Activated CD4-positive, alpha-beta T cell treated with anti-CD3 and anti-CD28 coated beads, Interleukin-2, amount 50 U/mL, for 4 hours (primary cell): ENCODE measurements around the gene FRMPD1.

Source experiments
- DNase-seq, 2 experiments: peaks; one replicate each; pipeline ENCODE4 v3.0.0-alpha.2; 2020

The FRMPD1 gene

GRCh38 chr9:37683531-37684371, 33.0 kb downstream of the FRMPD1 start:
- no peak for DNase-seq

DNA sequence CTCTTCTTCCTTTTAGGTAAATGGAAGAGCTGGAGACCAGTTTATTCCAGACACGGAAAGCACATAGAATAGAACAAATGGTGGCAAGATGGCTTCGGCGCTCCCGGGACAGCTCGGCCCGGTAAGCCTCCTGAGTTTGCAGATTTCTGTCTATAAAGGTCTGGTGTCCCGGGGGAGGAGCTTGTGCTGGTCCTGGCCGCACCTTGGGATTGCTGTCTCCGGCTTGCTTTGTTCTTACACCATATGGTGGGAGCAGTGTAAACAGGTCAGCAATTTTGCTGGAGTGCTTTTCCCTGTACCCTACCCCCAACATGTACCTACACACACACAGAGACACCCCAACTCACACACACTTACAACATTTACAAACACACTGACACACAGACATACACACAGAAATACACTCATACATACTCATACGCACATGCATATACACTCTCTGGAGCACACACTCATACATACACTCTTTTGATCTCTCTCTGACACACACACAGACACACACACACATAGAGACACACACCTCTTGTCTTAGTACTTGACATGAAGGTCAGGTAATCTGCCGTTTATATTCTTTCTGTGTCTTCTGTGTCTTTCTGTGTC, 42.0 kb downstream of the FRMPD1 start:
- no peak for DNase-seq

DNA sequence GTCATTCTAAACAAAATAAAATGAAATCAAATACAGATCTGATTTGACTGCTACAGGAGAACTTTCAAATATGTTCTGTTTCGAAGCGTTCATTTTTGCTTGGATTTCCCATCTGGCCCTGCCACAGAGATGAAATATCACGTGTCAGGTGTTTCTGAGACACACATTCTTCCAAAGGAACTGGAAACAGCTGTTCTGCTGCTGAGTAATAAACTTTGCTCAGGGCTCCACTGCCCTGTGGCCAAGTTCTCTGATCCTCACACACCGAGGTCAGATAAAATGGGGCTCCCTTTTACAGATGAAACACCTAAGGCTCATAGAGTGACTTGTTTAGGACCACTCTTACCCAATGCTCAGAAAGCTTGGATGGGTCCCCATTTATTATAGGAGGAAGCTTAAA, 42.5 kb downstream of the FRMPD1 start:
- DNase-seq = no peak

- DNase-seq = no peak
Observed at GRCh38 chr9:37694355-37694754, 43.6 kb downstream of the FRMPD1 start.

GRCh38 chr9:37696528-37696927, 45.8 kb downstream of the FRMPD1 start:
- no peak for DNase-seq

DNA sequence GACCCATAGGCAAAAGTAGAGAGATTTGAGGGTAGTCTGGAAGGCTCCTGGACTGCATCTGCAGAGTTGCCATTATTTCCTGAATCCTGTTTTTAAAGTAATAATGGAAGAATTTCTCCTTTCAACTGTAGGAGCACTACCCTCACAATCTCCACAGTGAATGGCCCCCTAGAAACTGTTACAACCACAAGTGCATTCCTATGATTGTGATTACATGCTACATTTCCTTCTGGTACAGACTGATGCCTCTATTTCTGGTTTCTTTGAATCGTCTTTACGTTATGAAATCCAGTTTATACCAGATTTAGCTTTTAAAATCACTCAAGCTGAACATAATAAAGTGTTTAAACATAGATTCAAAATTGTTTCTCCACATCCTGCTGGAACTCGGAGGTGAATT, 49.4 kb downstream of the FRMPD1 start:
- no peak for DNase-seq

DNA sequence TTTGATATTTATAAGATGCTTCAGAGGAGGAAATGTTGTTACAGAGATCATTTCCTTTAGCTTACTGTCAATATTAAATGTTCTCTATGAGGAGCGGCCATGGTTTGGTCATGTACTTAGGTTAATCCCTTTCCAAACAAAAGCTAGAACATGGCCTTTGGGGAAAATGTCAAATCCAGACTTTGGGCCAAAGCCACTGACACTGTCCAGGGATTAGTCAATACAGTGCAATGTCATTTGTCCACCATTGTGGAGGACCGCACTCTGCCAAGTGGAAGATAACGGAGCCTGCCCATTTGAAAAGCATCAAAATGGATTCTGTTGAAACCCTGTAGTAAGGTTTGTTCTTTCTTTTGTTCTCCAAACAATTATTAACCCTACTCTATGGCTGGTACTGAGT, 50.1 kb downstream of the FRMPD1 start:
- no peak for DNase-seq

- DNase-seq = no peak
Observed at GRCh38 chr9:37705787-37706186, 55.0 kb downstream of the FRMPD1 start.

DNA sequence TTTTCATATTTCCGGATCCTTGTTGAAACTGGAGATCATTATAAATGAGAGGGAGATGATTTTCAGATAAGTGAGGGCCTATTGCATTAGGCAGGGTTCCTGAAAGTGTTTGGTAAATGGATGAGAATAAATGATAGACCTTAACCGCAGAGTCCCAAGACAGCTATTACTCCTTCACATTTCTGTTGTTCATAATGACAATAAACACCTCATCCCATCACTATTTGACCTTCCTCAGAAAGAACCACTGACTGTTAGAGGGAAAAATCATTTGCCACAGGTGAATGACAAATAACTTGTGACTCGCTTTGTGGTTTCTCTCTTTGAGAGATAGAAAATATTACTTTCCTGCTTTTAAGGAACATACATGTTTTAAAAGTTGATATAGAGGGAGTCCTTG, 55.5 kb downstream of the FRMPD1 start:
- no peak for DNase-seq

DNA sequence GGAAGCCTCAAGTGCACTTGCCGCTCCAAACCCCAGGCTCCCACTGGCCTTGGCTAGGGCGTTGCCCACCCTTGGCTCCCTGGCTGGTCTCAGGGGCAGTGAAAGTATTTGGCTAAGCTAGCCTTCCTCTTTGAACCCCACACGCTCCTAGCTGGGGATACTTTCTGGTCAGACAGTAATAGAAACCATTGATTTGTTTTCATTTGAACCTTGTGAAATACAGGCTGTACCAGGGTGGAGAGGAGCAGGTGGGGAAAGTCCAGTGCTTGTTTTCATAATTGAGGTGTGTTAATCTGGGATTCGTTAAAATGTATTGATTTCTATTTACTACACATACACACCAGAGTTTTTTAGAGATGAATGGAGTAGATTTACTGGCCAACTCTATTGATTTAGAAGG, 57.0 kb downstream of the FRMPD1 start:
- DNase-seq = no peak

DNA sequence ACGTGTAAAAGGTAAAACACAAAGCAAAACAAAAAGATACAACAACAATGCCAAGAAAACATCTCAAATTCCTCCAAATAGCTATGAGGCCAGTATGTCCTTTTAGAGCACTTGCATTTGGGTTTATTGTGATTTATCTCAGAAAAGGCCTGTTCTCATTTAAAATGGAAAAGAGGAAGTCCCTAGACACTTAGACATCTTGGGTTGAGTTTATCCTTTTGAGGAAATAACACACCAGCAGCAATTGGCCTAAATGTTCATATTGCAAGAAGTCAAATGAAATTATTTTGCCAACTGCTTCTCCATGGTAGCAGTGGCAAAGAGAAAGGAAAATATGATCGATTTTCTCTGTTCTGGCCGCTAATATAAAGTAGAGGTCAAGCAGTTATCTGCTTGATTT, 59.3 kb downstream of the FRMPD1 start:
- no peak for DNase-seq

DNA sequence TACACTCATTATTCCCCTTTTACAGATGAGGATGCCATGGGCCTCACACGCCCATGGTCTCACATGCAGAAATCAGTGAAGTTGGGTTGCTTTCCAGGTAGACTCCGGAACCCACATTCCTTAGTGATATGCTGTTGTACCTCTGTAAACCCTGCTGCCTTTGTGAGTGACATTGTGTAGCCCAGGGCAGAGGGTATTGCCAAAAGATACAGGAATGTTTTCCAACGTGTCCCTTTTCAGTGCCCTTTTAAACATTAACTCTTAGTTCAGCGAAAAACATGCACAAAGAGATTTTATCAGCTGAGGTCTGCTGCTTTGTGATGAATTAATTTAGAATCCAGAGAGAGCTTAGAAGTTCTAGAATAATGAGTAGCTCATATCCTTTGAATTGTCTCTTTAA, 64.5 kb downstream of the FRMPD1 start:
- no peak for DNase-seq

GRCh38 chr9:37715991-37716505, 65.3 kb downstream of the FRMPD1 start:
- DNase-seq = no peak

- no peak for DNase-seq
Observed at GRCh38 chr9:37719526-37719925, 68.8 kb downstream of the FRMPD1 start.

- DNase-seq = no peak
Observed at GRCh38 chr9:37727013-37727412, 76.3 kb downstream of the FRMPD1 start.

DNA sequence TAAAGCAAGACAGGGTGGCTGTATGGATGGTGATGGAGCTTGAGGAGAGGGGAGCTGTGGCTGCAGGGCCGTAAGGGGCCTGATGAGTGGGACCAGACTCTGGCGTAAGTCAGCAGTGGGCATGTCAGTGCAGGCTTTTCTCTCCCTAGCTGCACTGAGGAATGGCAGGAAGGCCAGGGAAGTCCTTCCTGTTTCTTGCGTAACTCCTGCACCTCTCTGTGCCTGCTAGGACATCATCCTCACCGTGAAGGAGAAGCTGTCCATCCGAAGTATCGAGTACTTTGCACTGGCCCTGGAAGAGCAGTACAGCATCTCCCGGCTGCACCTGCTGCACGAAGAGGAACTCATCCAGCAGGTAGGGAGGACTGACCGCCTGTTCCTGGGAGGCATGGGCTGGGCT, 78.7 kb downstream of the FRMPD1 start:
- no peak for DNase-seq

DNA sequence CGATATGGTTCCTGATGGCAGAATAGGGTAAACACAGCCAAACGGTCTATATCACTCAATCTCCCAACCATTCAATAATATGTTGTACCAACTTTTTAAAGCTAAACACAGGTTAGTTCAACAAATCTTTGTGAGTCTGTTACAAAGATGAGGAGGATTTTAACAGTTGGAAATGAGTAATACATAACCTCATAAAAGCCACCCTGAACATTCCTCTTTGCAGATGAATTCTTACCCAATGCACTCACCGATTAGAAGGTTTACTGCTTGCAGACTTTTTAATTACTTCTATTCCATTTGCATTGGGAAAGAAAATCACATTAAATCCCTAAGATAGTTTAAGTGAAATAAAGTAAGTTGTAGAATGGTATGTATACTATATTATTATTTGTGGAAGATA, 79.5 kb downstream of the FRMPD1 start:
- no peak for DNase-seq

DNA sequence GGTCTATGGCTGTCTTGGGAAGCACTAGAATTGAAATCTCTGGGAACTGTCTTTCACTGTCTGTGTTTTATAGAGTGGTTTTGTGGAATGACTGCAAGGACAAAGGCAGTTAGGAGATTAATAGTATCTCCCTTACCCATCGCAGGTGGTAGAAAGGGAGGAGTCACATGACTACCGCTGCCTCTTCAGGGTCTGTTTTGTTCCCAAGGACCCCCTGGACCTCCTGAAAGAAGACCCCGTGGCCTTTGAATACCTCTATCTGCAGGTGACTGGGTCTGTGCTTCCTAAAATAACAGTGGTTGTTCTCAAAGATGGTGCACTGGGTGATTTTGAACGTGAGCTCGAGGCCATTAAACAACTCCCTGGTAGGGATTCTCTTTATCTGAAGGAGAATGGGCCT, 80.1 kb downstream of the FRMPD1 start:
- DNase-seq = no peak

DNA sequence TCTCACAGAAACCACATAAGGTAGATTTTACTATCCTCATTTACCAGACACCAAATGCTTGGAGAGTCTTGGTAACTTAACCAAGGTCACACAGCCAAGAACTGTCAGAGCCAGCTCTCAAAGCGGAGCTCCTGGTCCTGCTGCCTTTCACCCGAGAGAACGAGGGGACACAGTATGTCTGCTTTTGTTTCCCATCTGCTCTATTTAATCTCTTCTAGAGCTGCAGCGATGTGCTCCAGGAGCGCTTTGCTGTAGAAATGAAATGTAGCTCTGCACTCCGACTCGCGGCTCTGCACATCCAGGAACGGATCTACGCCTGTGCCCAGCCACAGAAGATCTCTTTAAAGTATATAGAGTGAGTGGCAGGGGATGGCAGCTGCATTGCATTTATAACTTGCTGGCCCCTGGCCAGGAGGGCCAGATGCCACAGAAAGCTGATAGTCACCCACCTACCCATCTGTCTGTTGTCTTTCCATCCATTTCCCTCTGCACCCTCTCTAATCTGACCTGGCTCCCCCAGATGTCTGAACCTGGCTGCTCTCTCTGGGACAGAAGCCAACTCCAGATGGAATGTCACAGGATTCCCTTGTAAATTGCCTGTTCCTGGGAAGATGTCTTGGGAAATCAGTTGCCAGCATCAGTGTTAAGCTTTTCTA, 81.5 kb downstream of the FRMPD1 start:
- no peak for DNase-seq

GRCh38 chr9:37732952-37733351, 82.2 kb downstream of the FRMPD1 start:
- DNase-seq = no peak

GRCh38 chr9:37739222-37739621, 88.5 kb downstream of the FRMPD1 start:
- no peak for DNase-seq

DNA sequence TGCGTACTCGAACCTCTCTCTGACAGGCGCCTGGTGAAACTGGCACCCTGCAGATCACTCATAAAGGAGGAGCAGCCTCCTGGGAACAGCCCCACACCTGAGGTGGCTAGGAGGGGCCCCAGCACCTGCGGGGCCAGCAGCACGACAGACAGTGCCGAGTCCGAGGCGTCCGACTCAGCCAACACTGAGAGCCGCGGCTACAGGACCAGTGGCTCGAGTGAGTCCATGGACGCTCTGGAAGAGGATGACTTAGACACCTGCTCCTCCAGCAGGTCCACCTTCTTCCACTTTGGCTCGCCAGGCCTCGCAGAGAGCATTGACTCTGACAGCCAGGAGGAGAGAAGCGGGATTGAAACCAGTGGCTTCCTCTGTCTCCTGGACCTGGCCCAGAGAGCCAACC, 89.4 kb downstream of the FRMPD1 start:
- DNase-seq = no peak

DNA sequence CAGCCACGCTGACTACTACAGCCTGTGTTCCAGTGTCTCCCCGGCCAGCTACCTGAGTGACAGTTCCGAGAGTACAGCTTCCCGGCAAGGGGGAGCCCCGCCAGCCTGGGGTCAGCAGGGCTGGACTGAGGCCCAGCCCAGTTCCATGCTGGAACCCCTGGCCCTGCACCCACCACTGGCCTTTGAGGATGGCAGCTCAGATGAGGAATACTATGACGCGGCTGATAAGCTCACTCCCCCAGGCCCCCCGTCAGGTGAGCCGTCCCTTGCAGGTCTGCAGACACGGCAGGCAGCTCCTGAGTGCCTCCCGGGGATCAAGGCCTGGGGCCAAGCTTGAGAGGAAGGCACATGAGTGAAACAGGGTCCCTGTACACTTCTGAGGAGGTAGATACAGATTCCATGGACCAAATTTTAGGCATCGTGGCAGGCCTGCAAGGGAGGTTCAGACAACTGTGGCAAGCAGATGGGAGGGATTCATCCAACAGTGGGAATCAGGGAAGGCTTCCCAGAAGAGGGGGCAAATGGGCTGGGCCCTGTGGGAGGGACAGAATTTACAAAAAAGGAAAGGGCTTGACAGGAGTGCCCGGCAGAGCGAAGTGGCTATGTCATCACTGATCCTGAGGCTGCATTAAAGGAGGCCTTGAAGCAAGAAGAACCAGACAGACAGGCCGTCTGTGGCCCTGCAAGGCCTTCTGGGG, 90.0 kb downstream of the FRMPD1 start:
- DNase-seq = no peak
